GM20000 (cell line): ENCODE results near the gene HNRNPA0.
A peak's percentile ranks its signal among the peaks of the same experiment; 100 is the strongest.

ENCODE experiments used
- DNase-seq: peaks from one replicate; pipeline ENCODE4 v3.0.0; 2012; ENCODE audit warnings: low spot score
- TF ChIP-seq, protein P1 (sequence below): IDR thresholded peaks from 2 replicates; pipeline ENCODE4 v1.5.1; 2012; ENCODE audit warnings: mild to moderate bottlenecking, control low read depth; ENCODE audit errors: extremely low read depth, missing control alignments

HNRNPA0 gene

GRCh38 chr5:137739737-137740136, 14.4 kb downstream of the HNRNPA0 start:
- TF ChIP-seq, protein P1, sequence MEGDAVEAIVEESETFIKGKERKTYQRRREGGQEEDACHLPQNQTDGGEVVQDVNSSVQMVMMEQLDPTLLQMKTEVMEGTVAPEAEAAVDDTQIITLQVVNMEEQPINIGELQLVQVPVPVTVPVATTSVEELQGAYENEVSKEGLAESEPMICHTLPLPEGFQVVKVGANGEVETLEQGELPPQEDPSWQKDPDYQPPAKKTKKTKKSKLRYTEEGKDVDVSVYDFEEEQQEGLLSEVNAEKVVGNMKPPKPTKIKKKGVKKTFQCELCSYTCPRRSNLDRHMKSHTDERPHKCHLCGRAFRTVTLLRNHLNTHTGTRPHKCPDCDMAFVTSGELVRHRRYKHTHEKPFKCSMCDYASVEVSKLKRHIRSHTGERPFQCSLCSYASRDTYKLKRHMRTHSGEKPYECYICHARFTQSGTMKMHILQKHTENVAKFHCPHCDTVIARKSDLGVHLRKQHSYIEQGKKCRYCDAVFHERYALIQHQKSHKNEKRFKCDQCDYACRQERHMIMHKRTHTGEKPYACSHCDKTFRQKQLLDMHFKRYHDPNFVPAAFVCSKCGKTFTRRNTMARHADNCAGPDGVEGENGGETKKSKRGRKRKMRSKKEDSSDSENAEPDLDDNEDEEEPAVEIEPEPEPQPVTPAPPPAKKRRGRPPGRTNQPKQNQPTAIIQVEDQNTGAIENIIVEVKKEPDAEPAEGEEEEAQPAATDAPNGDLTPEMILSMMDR, result no peak
- DNase-seq, result no peak

DNA sequence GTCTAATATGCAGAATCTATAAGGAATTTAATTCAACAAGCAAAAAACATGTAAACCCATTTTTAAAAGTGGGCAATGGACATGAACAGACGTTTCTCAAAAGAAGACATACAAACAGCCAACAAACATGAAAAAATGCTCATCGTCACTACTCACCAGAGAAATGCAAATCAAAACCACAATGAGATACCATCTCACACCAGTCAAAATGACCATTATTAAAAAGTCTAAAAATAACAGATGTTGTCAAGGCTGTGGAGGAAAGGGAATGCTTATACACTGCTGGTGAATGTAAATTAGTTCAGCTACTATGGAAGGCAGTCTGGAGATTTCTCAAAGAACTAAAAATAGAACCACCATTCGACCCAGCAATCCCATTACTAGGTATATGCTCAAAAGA, 15.2 kb downstream of the HNRNPA0 start:
- DNase-seq, result no peak
- TF ChIP-seq, protein P1, result no peak

DNA sequence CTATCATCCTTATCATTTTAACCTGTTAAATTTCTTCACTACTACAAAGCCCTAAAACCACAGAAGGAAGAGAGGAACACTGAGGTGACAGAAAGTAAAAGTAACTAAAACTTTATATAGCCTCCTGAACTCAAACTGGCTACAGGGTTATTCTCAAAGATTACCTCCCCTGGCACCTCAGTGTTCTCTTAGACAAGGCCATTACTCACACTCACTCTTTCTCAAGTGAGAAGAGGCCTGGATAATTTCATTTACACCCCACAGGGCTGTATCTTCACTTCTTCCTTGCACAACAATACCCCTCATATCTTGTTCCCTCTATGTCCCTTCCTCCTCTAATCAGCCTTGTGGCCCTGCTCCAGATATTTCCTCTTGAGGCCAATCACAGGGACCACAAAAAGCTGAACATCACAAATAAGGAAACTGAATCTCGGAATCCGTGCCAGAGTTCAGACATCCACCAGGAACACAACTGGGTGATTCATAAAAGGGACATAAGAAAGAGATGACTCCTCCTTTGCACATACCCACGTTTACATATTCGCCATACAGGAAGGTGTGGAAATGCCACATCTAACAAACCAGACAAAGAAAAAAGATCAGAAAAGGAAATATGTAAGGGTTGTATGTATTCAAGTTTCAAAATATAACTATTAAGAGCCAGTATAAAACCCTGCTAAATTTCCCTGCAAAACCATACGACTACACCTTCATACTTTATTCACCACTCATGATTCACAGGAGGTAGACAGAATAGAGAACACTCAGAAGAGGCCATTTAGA, 16.6 kb downstream of the HNRNPA0 start:
- no peak for DNase-seq
- TF ChIP-seq, protein P1, result no peak

- no peak for DNase-seq
- TF ChIP-seq, protein P1, result no peak
These were observed 17.7 kb downstream of the HNRNPA0 start for GRCh38 chr5:137736496-137736895.

- TF ChIP-seq, protein P1, result no peak
- DNase-seq, result peak; percentile 56
These were observed 18.4 kb downstream of the HNRNPA0 start, which contains the start of gene KLHL3 for GRCh38 chr5:137735555-137736284. KLHL3 (minus strand) TSS chr5:137736089; CDS start chr5:137735646, 443 bp downstream.

DNA sequence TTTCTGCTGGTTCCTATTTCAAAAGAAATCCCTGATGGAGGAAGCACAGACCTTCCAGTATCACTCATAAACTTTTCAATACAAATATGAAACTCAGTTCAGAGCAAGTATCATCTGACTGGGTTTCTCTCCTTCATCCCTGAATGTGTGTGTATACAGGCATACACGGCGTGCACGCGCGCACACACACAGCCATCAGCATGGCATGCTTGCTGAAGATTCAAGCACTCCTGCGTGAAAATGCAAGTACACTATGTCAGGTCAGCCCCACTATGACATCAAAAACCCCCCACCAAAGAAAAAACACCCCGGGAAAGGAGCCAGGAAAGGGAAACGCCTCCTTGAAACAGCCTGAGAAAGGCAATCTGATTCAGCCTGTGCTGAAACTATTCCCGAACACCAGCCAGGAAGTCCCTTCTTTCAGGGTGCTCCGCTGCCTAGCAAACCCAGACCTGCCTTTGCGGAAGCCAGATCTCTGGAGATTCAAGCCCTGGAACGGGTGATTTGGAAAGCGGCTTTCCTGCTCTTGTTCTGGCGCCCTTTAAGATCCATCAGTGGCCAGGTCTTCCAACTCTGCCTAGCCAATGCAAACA, 19.1 kb downstream of the HNRNPA0 start:
- DNase-seq, result no peak
- TF ChIP-seq, protein P1, result no peak

- DNase-seq, result no peak
- TF ChIP-seq, protein P1, result no peak
These were observed 19.8 kb downstream of the HNRNPA0 start for GRCh38 chr5:137734331-137734730.
